ENCODE results near the gene CTPS1.

DNA sequence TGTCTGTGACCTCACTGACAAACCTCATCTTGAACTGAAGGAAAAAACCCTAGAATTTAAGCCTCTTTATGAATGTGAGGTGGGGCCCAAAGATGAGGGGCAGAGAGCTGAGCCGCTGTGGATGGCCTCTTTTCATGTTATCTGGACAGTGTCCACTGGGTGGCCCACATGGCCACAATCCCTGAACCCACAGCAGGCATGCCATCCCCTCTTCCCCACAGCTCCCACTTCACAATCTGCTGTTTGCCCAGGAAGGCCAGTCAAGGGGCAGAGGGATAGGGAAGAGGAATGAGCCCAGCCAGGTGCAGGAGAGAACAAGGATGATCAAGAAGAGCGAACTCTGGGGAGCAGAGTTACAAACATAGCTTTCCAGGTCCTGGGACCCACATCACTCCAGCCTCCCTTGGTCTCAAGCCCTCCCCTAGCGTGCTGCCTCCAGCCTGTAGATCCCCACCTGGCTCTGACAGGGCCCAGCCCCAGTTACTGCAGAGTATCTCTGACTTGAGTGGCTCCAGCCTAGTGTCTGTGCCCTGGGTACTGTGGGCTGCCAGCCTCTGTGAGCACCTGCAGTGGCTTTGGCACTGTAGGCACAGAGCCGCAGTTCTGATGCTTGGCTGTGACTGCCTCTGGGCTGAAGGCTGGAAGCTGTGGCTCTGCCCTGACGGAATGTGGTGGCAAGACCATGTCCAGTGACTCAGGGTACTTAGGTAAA is 43.9 kb downstream of the CTPS1 start:
- TF ChIP-seq, protein P1, sequence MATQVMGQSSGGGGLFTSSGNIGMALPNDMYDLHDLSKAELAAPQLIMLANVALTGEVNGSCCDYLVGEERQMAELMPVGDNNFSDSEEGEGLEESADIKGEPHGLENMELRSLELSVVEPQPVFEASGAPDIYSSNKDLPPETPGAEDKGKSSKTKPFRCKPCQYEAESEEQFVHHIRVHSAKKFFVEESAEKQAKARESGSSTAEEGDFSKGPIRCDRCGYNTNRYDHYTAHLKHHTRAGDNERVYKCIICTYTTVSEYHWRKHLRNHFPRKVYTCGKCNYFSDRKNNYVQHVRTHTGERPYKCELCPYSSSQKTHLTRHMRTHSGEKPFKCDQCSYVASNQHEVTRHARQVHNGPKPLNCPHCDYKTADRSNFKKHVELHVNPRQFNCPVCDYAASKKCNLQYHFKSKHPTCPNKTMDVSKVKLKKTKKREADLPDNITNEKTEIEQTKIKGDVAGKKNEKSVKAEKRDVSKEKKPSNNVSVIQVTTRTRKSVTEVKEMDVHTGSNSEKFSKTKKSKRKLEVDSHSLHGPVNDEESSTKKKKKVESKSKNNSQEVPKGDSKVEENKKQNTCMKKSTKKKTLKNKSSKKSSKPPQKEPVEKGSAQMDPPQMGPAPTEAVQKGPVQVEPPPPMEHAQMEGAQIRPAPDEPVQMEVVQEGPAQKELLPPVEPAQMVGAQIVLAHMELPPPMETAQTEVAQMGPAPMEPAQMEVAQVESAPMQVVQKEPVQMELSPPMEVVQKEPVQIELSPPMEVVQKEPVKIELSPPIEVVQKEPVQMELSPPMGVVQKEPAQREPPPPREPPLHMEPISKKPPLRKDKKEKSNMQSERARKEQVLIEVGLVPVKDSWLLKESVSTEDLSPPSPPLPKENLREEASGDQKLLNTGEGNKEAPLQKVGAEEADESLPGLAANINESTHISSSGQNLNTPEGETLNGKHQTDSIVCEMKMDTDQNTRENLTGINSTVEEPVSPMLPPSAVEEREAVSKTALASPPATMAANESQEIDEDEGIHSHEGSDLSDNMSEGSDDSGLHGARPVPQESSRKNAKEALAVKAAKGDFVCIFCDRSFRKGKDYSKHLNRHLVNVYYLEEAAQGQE (IDR thresholded peaks at IDR 0.05; ENCODE audit: unreplicated experiment) = no peak
- TF ChIP-seq POLR2AphosphoS5 (IDR thresholded peaks at IDR 0.05; ENCODE audit: low read depth) = no peak
- TF ChIP-seq, protein P2, sequence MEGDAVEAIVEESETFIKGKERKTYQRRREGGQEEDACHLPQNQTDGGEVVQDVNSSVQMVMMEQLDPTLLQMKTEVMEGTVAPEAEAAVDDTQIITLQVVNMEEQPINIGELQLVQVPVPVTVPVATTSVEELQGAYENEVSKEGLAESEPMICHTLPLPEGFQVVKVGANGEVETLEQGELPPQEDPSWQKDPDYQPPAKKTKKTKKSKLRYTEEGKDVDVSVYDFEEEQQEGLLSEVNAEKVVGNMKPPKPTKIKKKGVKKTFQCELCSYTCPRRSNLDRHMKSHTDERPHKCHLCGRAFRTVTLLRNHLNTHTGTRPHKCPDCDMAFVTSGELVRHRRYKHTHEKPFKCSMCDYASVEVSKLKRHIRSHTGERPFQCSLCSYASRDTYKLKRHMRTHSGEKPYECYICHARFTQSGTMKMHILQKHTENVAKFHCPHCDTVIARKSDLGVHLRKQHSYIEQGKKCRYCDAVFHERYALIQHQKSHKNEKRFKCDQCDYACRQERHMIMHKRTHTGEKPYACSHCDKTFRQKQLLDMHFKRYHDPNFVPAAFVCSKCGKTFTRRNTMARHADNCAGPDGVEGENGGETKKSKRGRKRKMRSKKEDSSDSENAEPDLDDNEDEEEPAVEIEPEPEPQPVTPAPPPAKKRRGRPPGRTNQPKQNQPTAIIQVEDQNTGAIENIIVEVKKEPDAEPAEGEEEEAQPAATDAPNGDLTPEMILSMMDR (conservative IDR thresholded peaks at IDR 0.05; ENCODE audit: low read depth in 2 of 2) = peak; percentile 33 to 34; a peak in 3 of 4 replicates
- TF ChIP-seq EZH2phosphoT487 (IDR thresholded peaks at IDR 0.05; ENCODE audit: unreplicated experiment) = no peak
- TF ChIP-seq EZH2 (IDR thresholded peaks at IDR 0.05; ENCODE audit: low read depth, unreplicated experiment) = no peak
- TF ChIP-seq, protein P3, sequence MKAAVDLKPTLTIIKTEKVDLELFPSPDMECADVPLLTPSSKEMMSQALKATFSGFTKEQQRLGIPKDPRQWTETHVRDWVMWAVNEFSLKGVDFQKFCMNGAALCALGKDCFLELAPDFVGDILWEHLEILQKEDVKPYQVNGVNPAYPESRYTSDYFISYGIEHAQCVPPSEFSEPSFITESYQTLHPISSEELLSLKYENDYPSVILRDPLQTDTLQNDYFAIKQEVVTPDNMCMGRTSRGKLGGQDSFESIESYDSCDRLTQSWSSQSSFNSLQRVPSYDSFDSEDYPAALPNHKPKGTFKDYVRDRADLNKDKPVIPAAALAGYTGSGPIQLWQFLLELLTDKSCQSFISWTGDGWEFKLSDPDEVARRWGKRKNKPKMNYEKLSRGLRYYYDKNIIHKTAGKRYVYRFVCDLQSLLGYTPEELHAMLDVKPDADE (IDR thresholded peaks at IDR 0.05) = no peak
- TF ChIP-seq CREB1 (CRISPR knock-in tag; IDR thresholded peaks at IDR 0.05; ENCODE audit: low read depth) = no peak
- TF ChIP-seq JUNB (IDR thresholded peaks at IDR 0.05; ENCODE audit: unreplicated experiment) = no peak
- TF ChIP-seq NANOG (IDR thresholded peaks at IDR 0.05; ENCODE audit: borderline replicate concordance) = no peak
- no peak for TF ChIP-seq ZNF114 (CRISPR knock-in tag; IDR thresholded peaks at IDR 0.05)
- TF ChIP-seq, protein P4, sequence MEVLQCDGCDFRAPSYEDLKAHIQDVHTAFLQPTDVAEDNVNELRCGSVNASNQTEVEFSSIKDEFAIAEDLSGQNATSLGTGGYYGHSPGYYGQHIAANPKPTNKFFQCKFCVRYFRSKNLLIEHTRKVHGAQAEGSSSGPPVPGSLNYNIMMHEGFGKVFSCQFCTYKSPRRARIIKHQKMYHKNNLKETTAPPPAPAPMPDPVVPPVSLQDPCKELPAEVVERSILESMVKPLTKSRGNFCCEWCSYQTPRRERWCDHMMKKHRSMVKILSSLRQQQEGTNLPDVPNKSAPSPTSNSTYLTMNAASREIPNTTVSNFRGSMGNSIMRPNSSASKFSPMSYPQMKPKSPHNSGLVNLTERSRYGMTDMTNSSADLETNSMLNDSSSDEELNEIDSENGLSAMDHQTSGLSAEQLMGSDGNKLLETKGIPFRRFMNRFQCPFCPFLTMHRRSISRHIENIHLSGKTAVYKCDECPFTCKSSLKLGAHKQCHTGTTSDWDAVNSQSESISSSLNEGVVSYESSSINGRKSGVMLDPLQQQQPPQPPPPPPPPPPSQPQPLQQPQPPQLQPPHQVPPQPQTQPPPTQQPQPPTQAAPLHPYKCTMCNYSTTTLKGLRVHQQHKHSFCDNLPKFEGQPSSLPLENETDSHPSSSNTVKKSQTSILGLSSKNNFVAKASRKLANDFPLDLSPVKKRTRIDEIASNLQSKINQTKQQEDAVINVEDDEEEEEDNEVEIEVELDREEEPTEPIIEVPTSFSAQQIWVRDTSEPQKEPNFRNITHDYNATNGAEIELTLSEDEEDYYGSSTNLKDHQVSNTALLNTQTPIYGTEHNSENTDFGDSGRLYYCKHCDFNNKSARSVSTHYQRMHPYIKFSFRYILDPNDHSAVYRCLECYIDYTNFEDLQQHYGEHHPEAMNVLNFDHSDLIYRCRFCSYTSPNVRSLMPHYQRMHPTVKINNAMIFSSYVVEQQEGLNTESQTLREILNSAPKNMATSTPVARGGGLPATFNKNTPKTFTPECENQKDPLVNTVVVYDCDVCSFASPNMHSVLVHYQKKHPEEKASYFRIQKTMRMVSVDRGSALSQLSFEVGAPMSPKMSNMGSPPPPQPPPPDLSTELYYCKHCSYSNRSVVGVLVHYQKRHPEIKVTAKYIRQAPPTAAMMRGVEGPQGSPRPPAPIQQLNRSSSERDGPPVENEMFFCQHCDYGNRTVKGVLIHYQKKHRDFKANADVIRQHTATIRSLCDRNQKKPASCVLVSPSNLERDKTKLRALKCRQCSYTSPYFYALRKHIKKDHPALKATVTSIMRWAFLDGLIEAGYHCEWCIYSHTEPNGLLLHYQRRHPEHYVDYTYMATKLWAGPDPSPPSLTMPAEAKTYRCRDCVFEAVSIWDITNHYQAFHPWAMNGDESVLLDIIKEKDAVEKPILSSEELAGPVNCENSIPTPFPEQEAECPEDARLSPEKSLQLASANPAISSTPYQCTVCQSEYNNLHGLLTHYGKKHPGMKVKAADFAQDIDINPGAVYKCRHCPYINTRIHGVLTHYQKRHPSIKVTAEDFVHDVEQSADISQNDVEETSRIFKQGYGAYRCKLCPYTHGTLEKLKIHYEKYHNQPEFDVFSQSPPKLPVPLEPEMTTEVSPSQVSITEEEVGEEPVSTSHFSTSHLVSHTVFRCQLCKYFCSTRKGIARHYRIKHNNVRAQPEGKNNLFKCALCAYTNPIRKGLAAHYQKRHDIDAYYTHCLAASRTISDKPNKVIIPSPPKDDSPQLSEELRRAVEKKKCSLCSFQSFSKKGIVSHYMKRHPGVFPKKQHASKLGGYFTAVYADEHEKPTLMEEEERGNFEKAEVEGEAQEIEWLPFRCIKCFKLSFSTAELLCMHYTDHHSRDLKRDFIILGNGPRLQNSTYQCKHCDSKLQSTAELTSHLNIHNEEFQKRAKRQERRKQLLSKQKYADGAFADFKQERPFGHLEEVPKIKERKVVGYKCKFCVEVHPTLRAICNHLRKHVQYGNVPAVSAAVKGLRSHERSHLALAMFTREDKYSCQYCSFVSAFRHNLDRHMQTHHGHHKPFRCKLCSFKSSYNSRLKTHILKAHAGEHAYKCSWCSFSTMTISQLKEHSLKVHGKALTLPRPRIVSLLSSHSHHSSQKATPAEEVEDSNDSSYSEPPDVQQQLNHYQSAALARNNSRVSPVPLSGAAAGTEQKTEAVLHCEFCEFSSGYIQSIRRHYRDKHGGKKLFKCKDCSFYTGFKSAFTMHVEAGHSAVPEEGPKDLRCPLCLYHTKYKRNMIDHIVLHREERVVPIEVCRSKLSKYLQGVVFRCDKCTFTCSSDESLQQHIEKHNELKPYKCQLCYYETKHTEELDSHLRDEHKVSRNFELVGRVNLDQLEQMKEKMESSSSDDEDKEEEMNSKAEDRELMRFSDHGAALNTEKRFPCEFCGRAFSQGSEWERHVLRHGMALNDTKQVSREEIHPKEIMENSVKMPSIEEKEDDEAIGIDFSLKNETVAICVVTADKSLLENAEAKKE (CRISPR knock-in tag; IDR thresholded peaks at IDR 0.05) = no peak
